Natural killer cell (primary cell): ENCODE data around the gene SHB. TPM values are rescaled to one million over a fixed set of nuclear protein-coding genes. Genes with fewer than 3 reads are reported as not detected.

ENCODE experiments used
- ATAC-seq, 3 donors: fragments of 150-1000 bp in 2 of 3; fragments of 200-7000 bp in 1 of 3; cut with Tn5 transposase; 1 replicate in 1 of 3; 2 replicates in 2 of 3; pipeline ENCODE4 v1.10.0; 2021; ENCODE audit warnings: mild to moderate bottlenecking in 2 of 3, moderate library complexity in 2 of 3
- DNase-seq, 2 donors: peaks; one replicate each; pipeline versions ENCODE4 v3.0.0 to v3.0.0-alpha.2; 2013 to 2021; ENCODE audit warnings: mixed read lengths in 1 of 2
- H3K27ac ChIP-seq: one replicate; pipeline ENCODE4 v1.5.1; 2013; ENCODE audit warnings: mild to moderate bottlenecking, low read length
- H3K27me3 ChIP-seq: one replicate; pipeline ENCODE4 v1.6.1; 2013; ENCODE audit warnings: low read length; ENCODE audit not compliant: control insufficient read depth, insufficient read depth
- H3K36me3 ChIP-seq: one replicate; pipeline ENCODE4 v1.6.1; 2013; ENCODE audit warnings: low read length; ENCODE audit not compliant: control insufficient read depth, insufficient read depth
- H3K4me1 ChIP-seq: one replicate; pipeline ENCODE4 v1.6.1; 2013; ENCODE audit warnings: low read length; ENCODE audit not compliant: control insufficient read depth, insufficient read depth
- H3K4me3 ChIP-seq: one replicate; pipeline ENCODE4 v1.5.1; 2013; ENCODE audit warnings: low read length
- H3K9me3 ChIP-seq: one replicate; pipeline ENCODE4 v1.6.1; 2013; ENCODE audit warnings: low read length; ENCODE audit not compliant: control insufficient read depth, insufficient read depth
- H3K27ac Mint-ChIP-seq, 2 donors: one replicate each; pipeline ENCODE4 v1.8.0; 2022; ENCODE audit warnings: mild to moderate bottlenecking in 2 of 2, mixed read lengths in 2 of 2, moderate library complexity in 1 of 2
- H3K27me3 Mint-ChIP-seq, 2 donors: one replicate each; pipeline ENCODE4 v1.8.0; 2022; ENCODE audit warnings: low read depth in 2 of 2, mixed read lengths in 2 of 2
- H3K36me3 Mint-ChIP-seq: one replicate; pipeline ENCODE4 v1.8.0; 2022; ENCODE audit warnings: mixed read lengths
- H3K4me1 Mint-ChIP-seq, 2 donors: one replicate each; pipeline ENCODE4 v1.8.0; 2022; ENCODE audit warnings: mixed read lengths in 2 of 2
- H3K4me3 Mint-ChIP-seq: one replicate; pipeline ENCODE4 v1.8.0; 2022; ENCODE audit warnings: mild to moderate bottlenecking, moderate library complexity, mixed read lengths
- H3K9me3 Mint-ChIP-seq, 2 donors: one replicate each; pipeline ENCODE4 v1.8.0; 2022; ENCODE audit warnings: mixed read lengths in 2 of 2
- CTCF ChIP-seq: fragments of 200-600 bp; IDR thresholded peaks from one replicate; pipeline ENCODE4 v1.8.0; 2022; ENCODE audit warnings: antibody characterized with exemption
- WGBS: methylation state at CpG from one replicate; pipeline ENCODE4 v1.1.7; 2013; ENCODE audit warnings: missing lambda C conversion rate; ENCODE audit not compliant: insufficient coverage; 5-methylcytosine and 5-hydroxymethylcytosine counted together
- intact Hi-C: fragments of 100-400 bp; cut with micrococcal nuclease; formaldehyde crosslinking; loops from one replicate; pipeline ENCODE4 v1.14.2; 2022
- total RNA-seq, 4 donors: library from RNA; stranded (reverse); fragments of 120-200 nt in 1 of 4; gene quantifications; one replicate each; pipeline versions ENCODE4 v1.2.3 to v1.2.4, GENCODE V29; 2013 to 2022

SHB gene
- total RNA-seq, 3 donors from 2014 or later (not counting 1 experiment from before 2014, with no cell fraction given), result 2.7 to 7.1 (median 2.9) TPM

- Mint-ChIP-seq H3K4me3 (peak overlapping the region; percentile 76), H3K9me3 (no peaks in the 10 kb centered on the region), H3K4me1 (peaks cover 21 to 41% of the 10 kb centered on the region in 2 donors), H3K36me3 (no peaks in the 10 kb centered on the region), H3K27ac (peak overlapping the region; percentile 84 to 86), H3K27me3 (peaks cover 7% of the 10 kb centered on the region in 2 donors)
- Histone ChIP-seq H3K36me3 (no peaks in the 10 kb centered on the region), H3K4me3 (no peak overlapping the region), H3K27me3 (peaks cover 11% of the 10 kb centered on the region), H3K4me1 (peaks cover 28% of the 10 kb centered on the region), H3K9me3 (peaks cover 3% of the 10 kb centered on the region), H3K27ac (no peak overlapping the region)
- ATAC-seq, result no peak
- peak in 1 of 2 donors; percentile 9 for DNase-seq
- intact Hi-C loops, result no loop called here
- TF ChIP-seq CTCF, result no peak
- WGBS, result 59% methylated on average over 7 of the region's 7 CpGs
Observed at GRCh38 chr9:38071470-38072134, 2.6 kb upstream of the SHB start.

DNA sequence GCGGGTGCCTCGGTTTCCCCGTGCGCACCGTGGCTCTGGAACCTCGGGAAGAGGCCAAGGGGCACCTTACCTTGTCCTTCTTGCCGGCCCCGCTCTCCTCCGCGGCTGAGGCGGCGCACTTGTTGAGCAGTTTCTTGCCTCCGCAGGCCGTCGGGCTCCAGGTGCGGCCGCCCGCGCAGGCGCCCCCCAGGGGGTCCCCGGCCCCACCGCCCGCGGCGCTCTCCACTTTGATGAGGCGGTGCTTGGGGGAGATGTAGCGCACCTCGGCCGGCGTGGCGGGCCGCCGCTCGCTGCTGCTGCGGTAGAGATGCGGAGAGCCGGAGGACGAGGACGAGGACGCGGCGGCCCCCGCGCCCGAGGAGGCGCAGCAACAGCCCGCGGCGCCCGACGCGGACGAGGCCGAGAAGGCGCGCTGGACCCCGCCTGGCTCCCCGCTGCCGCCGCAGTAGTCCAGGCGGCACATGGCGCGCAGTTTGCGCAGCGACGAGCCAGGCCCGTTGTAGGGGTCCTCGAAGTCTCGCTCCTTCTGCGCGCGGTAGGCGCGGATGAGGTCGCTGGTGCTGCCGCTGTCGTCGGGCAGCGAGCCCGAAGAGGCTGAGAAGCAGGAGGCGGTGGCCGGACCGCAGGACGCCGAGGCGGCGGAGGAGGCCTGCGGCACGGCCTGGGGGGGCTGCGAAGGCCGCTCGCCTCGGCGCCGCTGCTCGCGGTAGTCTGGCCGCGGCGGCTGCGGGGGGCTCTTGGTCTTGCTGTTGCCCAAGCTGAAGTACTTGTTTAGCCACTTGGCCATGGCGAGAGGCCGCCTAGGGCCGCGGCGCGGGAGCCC, 957 bp downstream of the SHB start:
- 1% methylated on average over 107 of the region's 107 CpGs for whole genome bisulfite sequencing
- intact Hi-C loops, result loop anchor here (5.0 to 10.0 kb wide), 2 partner anchors 103 to 156 kb away; no protein-coding TSS in a partner anchor
- DNase-seq, result peak in 1 of 2 donors; percentile 41
- H3K27me3 ChIP-seq, result peaks cover 11% of the 10 kb centered on the region
- H3K4me1 Mint-ChIP-seq, result peaks cover 17 to 52% of the 10 kb centered on the region in 2 donors
- no peaks in the 10 kb centered on the region for H3K9me3 Mint-ChIP-seq
- no peaks in the 10 kb centered on the region for H3K36me3 Mint-ChIP-seq
- peaks cover 28% of the 10 kb centered on the region for H3K4me1 ChIP-seq
- peak overlapping the region; percentile 91 for H3K4me3 Mint-ChIP-seq
- H3K27me3 Mint-ChIP-seq, result peaks cover 0 to 5% of the 10 kb centered on the region in 2 donors
- H3K36me3 ChIP-seq, result no peaks in the 10 kb centered on the region
- no peak overlapping the region for H3K27ac ChIP-seq
- ATAC-seq, result no peak
- H3K27ac Mint-ChIP-seq, result peak overlapping the region in 1 of 2 donors; percentile 62
- H3K9me3 ChIP-seq, result no peaks in the 10 kb centered on the region
- TF ChIP-seq CTCF, result no peak
- H3K4me3 ChIP-seq, result peak overlapping the region; percentile 31

DNA sequence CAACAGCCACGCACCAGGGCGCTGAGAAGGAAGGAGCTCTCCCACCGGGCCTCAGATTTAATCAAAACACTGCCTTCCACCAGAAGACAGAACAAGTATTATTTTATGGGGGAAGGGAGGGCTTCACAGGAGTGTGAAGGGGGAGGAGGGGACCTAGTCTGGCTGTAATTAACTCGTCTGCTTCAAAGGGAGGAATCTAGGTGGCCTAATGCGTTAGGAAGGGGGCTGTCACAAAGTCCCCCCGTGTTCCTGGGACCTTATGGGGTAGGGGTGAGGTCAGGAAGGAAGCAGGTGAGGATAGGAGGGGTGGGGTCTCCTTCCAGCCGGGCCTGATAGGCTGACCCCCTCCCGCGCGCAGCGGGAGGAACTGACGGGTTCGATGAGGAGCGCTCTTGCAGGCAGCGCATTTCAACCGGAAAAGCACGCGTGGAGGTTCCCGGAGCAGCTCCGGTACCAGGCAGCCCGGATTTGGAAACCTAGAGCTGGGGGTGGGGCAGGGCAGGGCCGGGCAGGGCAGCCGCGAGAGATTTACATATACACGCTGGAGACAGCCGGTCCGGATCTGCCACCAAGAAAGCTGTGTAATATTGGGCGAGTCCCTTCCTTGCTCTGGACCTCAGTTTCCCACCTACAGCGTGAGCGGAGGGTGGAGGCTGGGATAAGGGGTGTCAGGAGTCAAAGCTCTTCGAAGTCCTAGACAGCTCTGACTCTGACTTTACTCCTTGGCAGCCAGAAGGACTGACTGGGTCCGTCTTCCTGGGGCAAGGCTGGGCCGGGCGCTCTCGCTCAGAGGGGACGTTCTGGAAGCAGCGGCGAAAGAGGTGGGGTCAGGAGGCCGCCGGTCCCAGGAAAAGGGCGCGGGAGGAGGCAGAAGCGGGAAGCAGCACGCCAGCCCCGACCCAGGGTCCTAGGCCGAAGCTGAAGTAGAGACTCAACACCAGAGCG, 1.8 kb downstream of the SHB start:
- no peak for ATAC-seq
- TF ChIP-seq CTCF, result no peak
- peaks cover 28% of the 10 kb centered on the region for H3K4me1 ChIP-seq
- DNase-seq, result peak in 1 of 2 donors; percentile 47
- Mint-ChIP-seq H3K27ac (peak overlapping the region in 1 of 2 donors; percentile 62), H3K36me3 (no peaks in the 10 kb centered on the region), H3K27me3 (peaks cover 0 to 5% of the 10 kb centered on the region in 2 donors), H3K4me1 (peaks cover 17 to 52% of the 10 kb centered on the region in 2 donors), H3K4me3 (peak overlapping the region; percentile 91), H3K9me3 (no peaks in the 10 kb centered on the region)
- no peaks in the 10 kb centered on the region for H3K36me3 ChIP-seq
- H3K4me3 ChIP-seq, result peak overlapping the region; percentile 31
- H3K9me3 ChIP-seq, result no peaks in the 10 kb centered on the region
- H3K27ac ChIP-seq, result no peak overlapping the region
- intact Hi-C loops, result loop anchor here (5.0 to 10.0 kb wide), 2 partner anchors 102 to 155 kb away; no protein-coding TSS in a partner anchor
- H3K27me3 ChIP-seq, result peaks cover 11% of the 10 kb centered on the region
- 4% methylated on average over 44 of the region's 47 CpGs for WGBS
